Cardiac muscle cell (in vitro differentiated cells and primary cell): ENCODE results near the gene PPIP5K2. TPM values are rescaled to one million over a fixed set of nuclear protein-coding genes. Genes with fewer than 3 reads are reported as not detected.
A peak's percentile ranks its signal among the peaks of the same experiment; 100 is the strongest.

ENCODE experiments used
- DNase-seq, 2 donors: peaks; one replicate each; pipeline versions ENCODE4 v3.0.0 to v3.0.0-alpha.2; 2010 to 2017; ENCODE audit warnings: low read depth in 1 of 2, low spot score in 1 of 2
- H3K27ac ChIP-seq: fragments of 200-600 bp; sonication (generic); 2 replicates; pipeline ENCODE4 v1.5.1; 2016
- H3K27me3 ChIP-seq: fragments of 200-600 bp; sonication (generic); 2 replicates; pipeline ENCODE4 v1.6.0; 2016; ENCODE audit warnings: control low read depth
- H3K36me3 ChIP-seq: fragments of 200-600 bp; sonication (generic); 2 replicates; pipeline ENCODE4 v1.5.1; 2016; ENCODE audit warnings: control low read depth
- H3K4me1 ChIP-seq: fragments of 200-600 bp; sonication (generic); 2 replicates; pipeline ENCODE4 v1.8.1; 2017; ENCODE audit warnings: low read depth, mild to moderate bottlenecking, mixed run types
- H3K4me3 ChIP-seq: fragments of 200-600 bp; sonication (generic); 2 replicates; pipeline ENCODE4 v1.5.1; 2016; ENCODE audit warnings: mild to moderate bottlenecking
- H3K9me3 ChIP-seq: fragments of 200-600 bp; sonication (generic); 2 replicates; pipeline ENCODE4 v1.5.1; 2017; ENCODE audit warnings: low read depth, mild to moderate bottlenecking, control low read depth
- CTCF ChIP-seq: IDR thresholded peaks from 2 replicates; pipeline ENCODE4 v1.5.1; 2012; ENCODE audit warnings: low read depth, mild to moderate bottlenecking, low read length
- polyA plus RNA-seq: library from polyadenylated mRNA; unstranded; fragments of >200 nt; fragmentation: Nextera tagmentation; extraction: Ambion mirVana; gene quantifications from 2 replicates; pipeline ENCODE4 v1.2.1, GENCODE V29; 2016
- total RNA-seq: library from RNA; depleted of rRNA; stranded (reverse); fragments of >200 nt; gene quantifications from 2 replicates; pipeline ENCODE4 v1.2.3, GENCODE V29; 2016

Gene PPIP5K2
- total and polyA plus RNA-seq, 2 experiments from 2014 or later, result 27.6 to 28.2 TPM

- peak in 1 of 2 donors; percentile 8 for DNase-seq
- Histone ChIP-seq H3K4me1 (no peaks in the 10 kb centered on the region), H3K9me3 (no peaks in the 10 kb centered on the region), H3K27me3 (no peaks in the 10 kb centered on the region), H3K36me3 (no peaks in the 10 kb centered on the region), H3K4me3 (no peak overlapping the region), H3K27ac (no peak overlapping the region)
- no peak for TF ChIP-seq CTCF
Measured at GRCh38 chr5:103101079-103101750, 18.9 kb upstream of the PPIP5K2 start.

GRCh38 chr5:103102234-103102633, 17.9 kb upstream of the PPIP5K2 start:
- Histone ChIP-seq H3K27ac (no peak overlapping the region), H3K36me3 (no peaks in the 10 kb centered on the region), H3K9me3 (no peaks in the 10 kb centered on the region), H3K27me3 (no peaks in the 10 kb centered on the region), H3K4me1 (no peaks in the 10 kb centered on the region), H3K4me3 (no peak overlapping the region)
- no peak for TF ChIP-seq CTCF
- DNase-seq, result no peak

- H3K27ac ChIP-seq, result no peak overlapping the region
- H3K27me3 ChIP-seq, result no peaks in the 10 kb centered on the region
- H3K4me3 ChIP-seq, result no peak overlapping the region
- H3K9me3 ChIP-seq, result no peaks in the 10 kb centered on the region
- DNase-seq, result no peak
- no peak for TF ChIP-seq CTCF
- no peaks in the 10 kb centered on the region for H3K36me3 ChIP-seq
- H3K4me1 ChIP-seq, result no peaks in the 10 kb centered on the region
Measured at GRCh38 chr5:103108086-103108485, 12.0 kb upstream of the PPIP5K2 start.

GRCh38 chr5:103109277-103109676, 10.8 kb upstream of the PPIP5K2 start:
- Histone ChIP-seq H3K9me3 (no peaks in the 10 kb centered on the region), H3K27ac (no peak overlapping the region), H3K4me3 (no peak overlapping the region), H3K4me1 (no peaks in the 10 kb centered on the region), H3K27me3 (no peaks in the 10 kb centered on the region), H3K36me3 (no peaks in the 10 kb centered on the region)
- no peak for TF ChIP-seq CTCF
- no peak for DNase-seq

GRCh38 chr5:103110403-103110802, 9.7 kb upstream of the PPIP5K2 start:
- H3K36me3 ChIP-seq, result no peaks in the 10 kb centered on the region
- no peak overlapping the region for H3K4me3 ChIP-seq
- H3K27ac ChIP-seq, result no peak overlapping the region
- TF ChIP-seq CTCF, result no peak
- no peaks in the 10 kb centered on the region for H3K9me3 ChIP-seq
- no peaks in the 10 kb centered on the region for H3K4me1 ChIP-seq
- DNase-seq, result no peak
- no peaks in the 10 kb centered on the region for H3K27me3 ChIP-seq
